Thyroid gland (tissue), 4 donors: Measurements from ENCODE around the gene ING2.

Experiments used
- POLR2A ChIP-seq, 2 donors: fragments of 450-650 bp; IDR thresholded peaks; one replicate each; pipeline ENCODE4 v1.6.1; 2017; ENCODE audit warnings: antibody characterized with exemption in 2 of 2, mild to moderate bottlenecking in 2 of 2, moderate library complexity in 1 of 2
- TF ChIP-seq, protein P1 (sequence below), 6 experiments: fragments of 200-600 bp in 3 of 6; fragments of 450-650 bp in 3 of 6; sonication (generic) in 3 of 6; IDR thresholded peaks; one replicate each; pipeline ENCODE4 v1.5.1; 2016 to 2019; ENCODE audit warnings: antibody characterized with exemption in 6 of 6, mild to moderate bottlenecking in 2 of 6, inconsistent platforms in 1 of 6, moderate library complexity in 1 of 6

DNA sequence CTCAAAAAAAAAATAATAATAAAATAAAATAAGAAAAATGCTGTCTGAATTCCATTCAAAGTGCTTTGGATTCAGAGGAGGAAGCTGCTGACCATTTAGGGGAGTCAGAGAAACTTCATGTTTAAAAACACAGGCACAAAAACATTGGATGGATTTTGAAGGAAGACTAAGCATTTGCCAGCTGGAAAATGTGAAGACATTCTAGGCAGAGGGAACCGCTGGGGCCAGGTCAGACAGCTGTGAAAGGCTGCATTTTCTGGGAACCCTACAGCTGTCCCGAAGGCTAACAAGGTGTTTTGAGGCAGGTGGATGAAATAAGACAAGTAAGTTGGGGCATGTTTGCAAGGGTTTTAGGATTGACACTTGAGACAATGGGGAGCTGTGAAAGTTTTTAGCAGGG is 38.6 kb downstream of the ING2 start:
- TF ChIP-seq POLR2A (IDR thresholded peaks at IDR 0.05) = no peak
- TF ChIP-seq, protein P1, sequence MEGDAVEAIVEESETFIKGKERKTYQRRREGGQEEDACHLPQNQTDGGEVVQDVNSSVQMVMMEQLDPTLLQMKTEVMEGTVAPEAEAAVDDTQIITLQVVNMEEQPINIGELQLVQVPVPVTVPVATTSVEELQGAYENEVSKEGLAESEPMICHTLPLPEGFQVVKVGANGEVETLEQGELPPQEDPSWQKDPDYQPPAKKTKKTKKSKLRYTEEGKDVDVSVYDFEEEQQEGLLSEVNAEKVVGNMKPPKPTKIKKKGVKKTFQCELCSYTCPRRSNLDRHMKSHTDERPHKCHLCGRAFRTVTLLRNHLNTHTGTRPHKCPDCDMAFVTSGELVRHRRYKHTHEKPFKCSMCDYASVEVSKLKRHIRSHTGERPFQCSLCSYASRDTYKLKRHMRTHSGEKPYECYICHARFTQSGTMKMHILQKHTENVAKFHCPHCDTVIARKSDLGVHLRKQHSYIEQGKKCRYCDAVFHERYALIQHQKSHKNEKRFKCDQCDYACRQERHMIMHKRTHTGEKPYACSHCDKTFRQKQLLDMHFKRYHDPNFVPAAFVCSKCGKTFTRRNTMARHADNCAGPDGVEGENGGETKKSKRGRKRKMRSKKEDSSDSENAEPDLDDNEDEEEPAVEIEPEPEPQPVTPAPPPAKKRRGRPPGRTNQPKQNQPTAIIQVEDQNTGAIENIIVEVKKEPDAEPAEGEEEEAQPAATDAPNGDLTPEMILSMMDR (IDR thresholded peaks at IDR 0.05) = no peak
